Uterus (tissue), 4 donors: ENCODE data around the gene SGK1. TPM values are rescaled to one million over a fixed set of nuclear protein-coding genes. Genes with fewer than 3 reads are reported as not detected.

Experiments
- DNase-seq, 2 donors: peaks; one replicate each; pipeline ENCODE4 v3.0.0-alpha.2; 2019 to 2020
- H3K27ac ChIP-seq, 2 donors: fragments of 200-600 bp; sonication (generic); 1 replicate in 1 of 2; 2 replicates in 1 of 2; pipeline ENCODE4 v1.5.1; 2016 to 2018
- H3K27me3 ChIP-seq, 2 donors: fragments of 200-600 bp; sonication (generic); one replicate each; pipeline ENCODE4 v1.5.1; 2018 to 2019; ENCODE audit warnings: control low read depth in 1 of 2
- H3K36me3 ChIP-seq, 2 donors: fragments of 200-600 bp; sonication (generic); one replicate each; pipeline ENCODE4 v1.5.1; 2019; ENCODE audit warnings: control low read depth in 1 of 2
- H3K4me1 ChIP-seq, 2 donors: fragments of 200-600 bp; sonication (generic); one replicate each; pipeline ENCODE4 v1.5.1; 2018 to 2019; ENCODE audit warnings: control low read depth in 1 of 2
- H3K4me3 ChIP-seq, 2 donors: fragments of 200-600 bp; sonication (generic); 1 replicate in 1 of 2; 2 replicates in 1 of 2; pipeline ENCODE4 v1.5.1; 2018 to 2019; ENCODE audit warnings: mild to moderate bottlenecking in 1 of 2
- H3K9me3 ChIP-seq, 2 donors: fragments of 200-600 bp; sonication (generic); one replicate each; pipeline ENCODE4 v1.5.1; 2019; ENCODE audit warnings: control low read depth in 1 of 2
- POLR2A ChIP-seq, 2 donors: fragments of 450-650 bp; IDR thresholded peaks; one replicate each; pipeline ENCODE4 v1.6.1; 2016; ENCODE audit warnings: antibody characterized with exemption in 2 of 2, mild to moderate bottlenecking in 1 of 2, moderate library complexity in 1 of 2
- intact Hi-C: fragments of 100-400 bp; cut with DNase I; formaldehyde crosslinking; loops from one replicate; pipeline ENCODE4 v1.15.1; 2023; ENCODE audit warnings: low total_unique reads
- total RNA-seq, 4 donors: library from RNA; depleted of rRNA in 3 of 4; stranded (reverse); fragments of >200 nt in 3 of 4; gene quantifications; one replicate each; pipeline versions ENCODE4 v1.1.0 to v1.2.4, GENCODE V29; 2014 to 2023
- TF ChIP-seq, protein P1 (sequence below), 4 experiments: fragments of 200-600 bp in 2 of 4; fragments of 450-650 bp in 2 of 4; sonication (generic) in 2 of 4; IDR thresholded peaks; one replicate each; pipeline ENCODE4 v1.5.1; 2016 to 2019; ENCODE audit warnings: antibody characterized with exemption in 4 of 4, mild to moderate bottlenecking in 2 of 4, moderate library complexity in 1 of 4
- donor health status: DM: yes; HTN: yes; CAD: no.

Gene SGK1
- total RNA-seq, 4 donors from 2014 or later = 47.1 to 75.0 (median 59.8) TPM

DNA sequence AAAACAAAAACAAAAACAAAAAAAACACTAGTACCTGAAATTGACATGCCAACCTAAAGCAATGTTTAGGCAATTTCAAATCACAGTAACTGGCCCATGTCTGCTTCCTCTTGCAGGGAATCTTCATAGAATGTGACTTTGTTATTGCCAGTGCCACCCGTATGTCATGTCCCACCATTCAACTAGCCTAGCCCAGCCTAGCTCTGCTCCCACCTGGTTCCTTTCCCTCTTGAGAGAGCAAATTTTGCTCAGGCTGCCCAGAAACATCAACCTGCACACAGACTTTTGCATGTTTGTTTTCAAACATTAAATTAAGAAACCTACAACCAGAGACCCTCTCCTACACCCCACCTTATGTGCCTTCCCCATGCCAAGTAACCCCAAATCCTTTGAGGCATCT lies 140.7 kb downstream of the SGK1 start:
- intact Hi-C loops = loop anchor here (10.0 kb wide), 3 partner anchors 458 to 768 kb away; no protein-coding TSS in a partner anchor
- H3K27ac ChIP-seq = peak overlapping the region in 1 of 2 donors; percentile 75
- peaks cover 0 to 8% of the 10 kb centered on the region in 2 donors for H3K4me1 ChIP-seq
- no peak overlapping the region for H3K4me3 ChIP-seq
- no peaks in the 10 kb centered on the region for H3K27me3 ChIP-seq
- no peaks in the 10 kb centered on the region for H3K36me3 ChIP-seq
- TF ChIP-seq, protein P1, sequence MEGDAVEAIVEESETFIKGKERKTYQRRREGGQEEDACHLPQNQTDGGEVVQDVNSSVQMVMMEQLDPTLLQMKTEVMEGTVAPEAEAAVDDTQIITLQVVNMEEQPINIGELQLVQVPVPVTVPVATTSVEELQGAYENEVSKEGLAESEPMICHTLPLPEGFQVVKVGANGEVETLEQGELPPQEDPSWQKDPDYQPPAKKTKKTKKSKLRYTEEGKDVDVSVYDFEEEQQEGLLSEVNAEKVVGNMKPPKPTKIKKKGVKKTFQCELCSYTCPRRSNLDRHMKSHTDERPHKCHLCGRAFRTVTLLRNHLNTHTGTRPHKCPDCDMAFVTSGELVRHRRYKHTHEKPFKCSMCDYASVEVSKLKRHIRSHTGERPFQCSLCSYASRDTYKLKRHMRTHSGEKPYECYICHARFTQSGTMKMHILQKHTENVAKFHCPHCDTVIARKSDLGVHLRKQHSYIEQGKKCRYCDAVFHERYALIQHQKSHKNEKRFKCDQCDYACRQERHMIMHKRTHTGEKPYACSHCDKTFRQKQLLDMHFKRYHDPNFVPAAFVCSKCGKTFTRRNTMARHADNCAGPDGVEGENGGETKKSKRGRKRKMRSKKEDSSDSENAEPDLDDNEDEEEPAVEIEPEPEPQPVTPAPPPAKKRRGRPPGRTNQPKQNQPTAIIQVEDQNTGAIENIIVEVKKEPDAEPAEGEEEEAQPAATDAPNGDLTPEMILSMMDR (IDR thresholded peaks at IDR 0.05) = no peak
- no peak for TF ChIP-seq POLR2A (IDR thresholded peaks at IDR 0.05)
- no peak for DNase-seq
- H3K9me3 ChIP-seq = no peaks in the 10 kb centered on the region

DNA sequence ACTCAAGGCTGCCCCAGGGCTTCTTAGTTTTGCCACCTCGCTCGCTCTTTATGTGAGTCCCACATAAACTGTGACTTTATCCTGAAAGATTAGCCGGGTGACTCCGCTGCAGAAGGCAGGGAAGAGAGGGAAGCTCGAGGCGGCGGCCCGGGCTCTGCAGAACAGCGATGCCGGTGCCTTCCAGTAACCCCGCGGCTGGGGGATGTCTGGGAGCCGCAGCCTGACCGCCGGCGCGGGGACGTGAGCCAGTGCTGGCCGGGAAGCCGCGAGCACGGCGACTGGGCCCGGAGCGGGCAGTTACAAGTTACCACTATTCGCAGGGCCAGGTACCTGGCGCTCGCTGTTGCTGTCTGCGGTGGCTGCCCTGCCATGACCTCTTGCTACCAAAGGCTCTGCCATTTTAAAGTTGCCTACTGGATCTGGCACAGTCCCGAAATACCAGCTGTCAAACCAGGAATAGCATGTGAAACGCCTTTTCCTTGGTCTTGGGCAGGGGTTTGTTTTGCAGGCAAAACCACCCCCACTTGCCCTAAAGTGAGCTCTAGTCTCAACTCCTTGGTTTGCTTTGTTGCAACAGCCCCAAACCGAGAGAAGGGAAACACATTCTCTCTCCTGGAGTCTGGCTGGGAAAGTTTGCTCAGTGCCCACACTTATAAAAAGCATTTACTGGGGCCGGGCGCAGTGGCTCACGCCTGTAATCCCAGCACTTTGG lies 141.5 kb downstream of the SGK1 start:
- intact Hi-C loops = loop anchor here (10.0 kb wide), 3 partner anchors 458 to 768 kb away; no protein-coding TSS in a partner anchor
- DNase-seq = peak; percentile 24 to 33
- TF ChIP-seq, protein P1 (IDR thresholded peaks at IDR 0.05) = no peak
- TF ChIP-seq POLR2A (IDR thresholded peaks at IDR 0.05) = no peak
- Histone ChIP-seq H3K27ac (peak overlapping the region; percentile 92), H3K4me1 (peaks cover 0 to 8% of the 10 kb centered on the region in 2 donors), H3K4me3 (peak overlapping the region; percentile 48 to 84), H3K36me3 (no peaks in the 10 kb centered on the region), H3K9me3 (no peaks in the 10 kb centered on the region), H3K27me3 (no peaks in the 10 kb centered on the region)

DNA sequence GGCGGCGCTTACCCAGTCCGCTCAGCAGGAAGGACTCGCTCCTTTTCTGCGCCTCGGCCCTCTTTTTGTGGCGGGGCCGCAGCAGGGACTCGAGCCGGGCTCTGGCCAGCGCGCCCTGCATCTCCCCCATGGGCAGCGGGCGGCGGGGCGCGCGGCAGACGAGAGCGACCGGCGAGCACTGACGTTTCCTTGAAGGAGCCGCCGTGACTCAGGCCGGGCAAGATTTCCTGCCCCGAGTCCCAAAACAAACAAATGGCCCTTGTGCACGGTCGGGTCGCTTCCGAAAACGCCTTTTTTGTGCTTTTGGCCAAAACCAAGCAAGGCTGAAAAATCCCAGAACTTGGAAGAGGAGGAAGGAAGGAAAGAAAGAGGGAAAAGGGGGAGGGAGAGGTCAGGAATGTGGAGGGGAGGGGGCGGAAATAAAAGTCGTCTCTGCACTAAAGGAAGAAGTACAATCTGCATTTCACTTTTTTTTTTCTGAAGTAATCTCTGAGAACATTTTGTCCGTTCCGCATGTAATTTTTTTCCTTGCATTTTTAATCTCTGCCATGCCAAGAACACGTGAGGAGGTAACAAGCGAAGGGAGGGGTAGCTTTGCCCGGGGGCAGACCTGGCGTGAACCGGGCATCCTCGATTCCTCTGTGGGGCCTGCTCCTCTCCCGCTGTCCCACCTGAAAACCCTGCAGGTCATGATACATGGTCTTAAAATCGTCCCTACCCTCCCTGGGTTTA lies 142.2 kb downstream of the SGK1 start:
- Histone ChIP-seq H3K27ac (peak overlapping the region; percentile 92), H3K4me1 (peaks cover 0 to 8% of the 10 kb centered on the region in 2 donors), H3K4me3 (peak overlapping the region; percentile 48 to 84), H3K36me3 (no peaks in the 10 kb centered on the region), H3K9me3 (no peaks in the 10 kb centered on the region), H3K27me3 (no peaks in the 10 kb centered on the region)
- intact Hi-C loops = loop anchor here (10.0 kb wide), 3 partner anchors 459 to 769 kb away; no protein-coding TSS in a partner anchor
- DNase-seq = peak; percentile 60 to 61
- no peak for TF ChIP-seq POLR2A (IDR thresholded peaks at IDR 0.05)
- TF ChIP-seq, protein P1 (IDR thresholded peaks at IDR 0.05) = no peak

DNA sequence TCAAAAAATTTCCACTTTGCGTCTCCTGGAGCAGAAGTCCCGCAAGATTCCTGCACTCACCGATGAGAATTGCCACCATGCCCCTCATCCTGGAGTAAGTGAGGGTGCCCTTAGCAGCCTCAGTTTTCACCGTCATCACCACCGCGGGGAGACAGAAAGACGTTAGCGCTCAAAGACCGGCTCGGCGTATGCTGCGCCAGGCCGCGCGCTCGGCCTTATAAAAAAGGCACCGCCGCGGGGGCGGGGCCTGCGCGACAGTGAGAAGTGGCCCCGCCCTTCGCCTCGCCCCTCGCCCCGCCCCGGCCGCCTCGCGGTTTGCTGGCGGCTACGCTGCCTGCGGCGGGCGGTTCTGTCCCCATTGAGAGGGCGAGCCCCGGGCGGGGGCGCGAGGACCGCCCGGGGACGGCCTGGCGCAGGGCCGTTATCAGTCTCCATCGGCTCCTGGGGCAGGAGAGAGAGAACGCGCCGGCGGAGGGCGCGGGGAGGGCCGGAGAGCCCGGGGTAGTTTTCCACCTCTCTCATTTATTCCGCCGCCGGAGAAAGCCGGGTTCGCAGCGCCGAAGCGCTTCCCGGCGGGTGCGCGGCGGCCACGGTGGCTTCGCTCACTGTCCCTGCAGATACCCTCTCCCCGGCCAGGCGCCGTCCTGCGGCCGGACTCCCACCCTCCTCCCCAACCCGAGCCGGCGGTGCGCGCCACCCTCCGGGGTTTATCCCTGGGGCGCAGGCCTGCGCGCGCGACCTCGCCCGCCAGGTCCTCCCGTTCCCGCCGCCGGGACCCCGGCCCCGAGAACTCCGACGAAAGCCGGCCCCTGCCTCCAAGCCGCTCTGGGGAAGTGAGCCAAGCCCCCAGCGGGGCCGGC lies 143.0 kb downstream of the SGK1 start:
- peak; percentile 87 to 96 for TF ChIP-seq POLR2A (IDR thresholded peaks at IDR 0.05)
- TF ChIP-seq, protein P1 (IDR thresholded peaks at IDR 0.05) = peak in 1 of 4 experiments; percentile 12
- H3K4me3 ChIP-seq = peak overlapping the region; percentile 48 to 84
- H3K27ac ChIP-seq = peak overlapping the region; percentile 92
- H3K27me3 ChIP-seq = no peaks in the 10 kb centered on the region
- peak; percentile 89 to 90 for DNase-seq
- peaks cover 0 to 8% of the 10 kb centered on the region in 2 donors for H3K4me1 ChIP-seq
- H3K9me3 ChIP-seq = no peaks in the 10 kb centered on the region
- no peaks in the 10 kb centered on the region for H3K36me3 ChIP-seq
- intact Hi-C loops = loop anchor here (10.0 kb wide), 3 partner anchors 460 to 770 kb away; no protein-coding TSS in a partner anchor
